ENCODE results near the gene KLHL18. TPM values are rescaled to one million over a fixed set of nuclear protein-coding genes. Genes with fewer than 3 reads are reported as not detected.

KLHL18 gene
- total RNA-seq, 2 experiments from 2014 or later, result 28.8 to 32.6 TPM

DNA sequence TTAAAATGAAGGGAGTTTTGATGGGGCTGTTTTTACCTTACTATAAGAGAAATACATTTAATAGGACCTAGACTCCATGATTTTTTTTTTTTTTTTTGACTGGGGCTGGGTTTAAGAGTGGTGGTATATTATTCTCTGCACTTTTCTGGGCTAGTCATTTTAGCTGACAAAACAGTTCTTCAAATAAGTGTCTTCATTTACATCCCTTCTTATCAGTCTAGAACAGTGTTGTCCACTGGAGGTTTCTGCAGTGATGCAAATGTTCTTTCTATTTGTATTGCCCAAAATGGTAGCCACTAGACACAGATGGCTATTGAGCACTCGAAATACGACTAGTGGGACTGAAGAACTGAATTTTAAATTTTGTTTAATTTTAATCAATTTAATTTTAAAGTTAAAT is 37.2 kb downstream of the KLHL18 start:
- intact Hi-C loops (cut with micrococcal nuclease), result no loop called here
- Mint-ChIP-seq H3K9me3 (no peaks in the 10 kb centered on the region), H3K36me3 (ENCODE audit: low read depth) (peaks cover 20% of the 10 kb centered on the region), H3K27me3 (no peaks in the 10 kb centered on the region), H3K27ac (no peak overlapping the region), H3K4me3 (no peak overlapping the region), H3K4me1 (ENCODE audit: low read depth) (peaks cover 4% of the 10 kb centered on the region)
- TF ChIP-seq, protein P1, sequence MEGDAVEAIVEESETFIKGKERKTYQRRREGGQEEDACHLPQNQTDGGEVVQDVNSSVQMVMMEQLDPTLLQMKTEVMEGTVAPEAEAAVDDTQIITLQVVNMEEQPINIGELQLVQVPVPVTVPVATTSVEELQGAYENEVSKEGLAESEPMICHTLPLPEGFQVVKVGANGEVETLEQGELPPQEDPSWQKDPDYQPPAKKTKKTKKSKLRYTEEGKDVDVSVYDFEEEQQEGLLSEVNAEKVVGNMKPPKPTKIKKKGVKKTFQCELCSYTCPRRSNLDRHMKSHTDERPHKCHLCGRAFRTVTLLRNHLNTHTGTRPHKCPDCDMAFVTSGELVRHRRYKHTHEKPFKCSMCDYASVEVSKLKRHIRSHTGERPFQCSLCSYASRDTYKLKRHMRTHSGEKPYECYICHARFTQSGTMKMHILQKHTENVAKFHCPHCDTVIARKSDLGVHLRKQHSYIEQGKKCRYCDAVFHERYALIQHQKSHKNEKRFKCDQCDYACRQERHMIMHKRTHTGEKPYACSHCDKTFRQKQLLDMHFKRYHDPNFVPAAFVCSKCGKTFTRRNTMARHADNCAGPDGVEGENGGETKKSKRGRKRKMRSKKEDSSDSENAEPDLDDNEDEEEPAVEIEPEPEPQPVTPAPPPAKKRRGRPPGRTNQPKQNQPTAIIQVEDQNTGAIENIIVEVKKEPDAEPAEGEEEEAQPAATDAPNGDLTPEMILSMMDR (IDR thresholded peaks at IDR 0.05), result no peak
- ATAC-seq (no peak), DNase-seq (no peak)
- ChIA-PET POLR2A (no interaction called here), CTCF (interaction anchor here (1.0 kb wide), 1 partner anchor 9 kb away, joined by 3 read pairs; no protein-coding TSS in a partner anchor)

DNA sequence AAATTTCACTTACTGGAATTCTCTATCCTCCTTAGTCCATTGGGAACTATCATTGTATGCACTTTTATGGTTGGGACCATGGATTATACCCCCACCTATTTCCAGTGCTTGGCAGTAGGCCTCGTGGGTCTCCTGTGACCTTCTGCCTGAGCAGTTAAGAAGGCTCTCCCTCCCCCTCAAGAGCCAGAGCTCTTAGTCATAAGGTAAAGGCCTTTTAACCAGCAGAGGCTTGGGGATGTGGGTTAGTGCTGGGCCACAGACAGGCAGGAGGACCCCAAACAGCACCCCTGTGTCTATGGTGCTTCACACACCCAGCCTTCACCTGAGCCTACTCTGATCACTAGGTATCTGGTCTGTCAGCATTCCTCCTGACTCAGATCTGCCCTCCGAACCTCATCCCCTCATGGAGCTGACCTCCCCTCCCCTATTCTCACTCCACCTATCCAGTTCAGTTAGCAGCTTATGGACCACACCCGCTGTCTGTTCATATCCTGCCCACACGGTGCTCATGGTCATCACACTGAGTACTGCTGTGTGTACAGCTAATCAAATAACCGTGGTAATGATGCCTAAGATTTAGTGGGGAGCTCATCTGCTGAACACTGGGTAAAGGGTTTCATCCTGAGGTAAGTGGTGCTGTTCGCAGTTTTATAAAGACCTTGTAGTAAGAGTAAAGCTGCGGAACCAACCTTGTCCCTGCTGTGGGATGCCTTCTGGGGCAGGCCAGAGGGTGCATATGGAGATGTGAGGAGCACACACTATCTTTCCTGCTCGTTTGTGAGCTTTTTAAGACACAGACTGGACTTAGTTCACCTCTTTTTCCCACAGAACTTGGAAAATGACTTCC is 40.9 kb downstream of the KLHL18 start:
- TF ChIP-seq, protein P1 (IDR thresholded peaks at IDR 0.05), result no peak
- peak; percentile 62 for ATAC-seq
- DNase-seq, result peak; percentile 4

DNA sequence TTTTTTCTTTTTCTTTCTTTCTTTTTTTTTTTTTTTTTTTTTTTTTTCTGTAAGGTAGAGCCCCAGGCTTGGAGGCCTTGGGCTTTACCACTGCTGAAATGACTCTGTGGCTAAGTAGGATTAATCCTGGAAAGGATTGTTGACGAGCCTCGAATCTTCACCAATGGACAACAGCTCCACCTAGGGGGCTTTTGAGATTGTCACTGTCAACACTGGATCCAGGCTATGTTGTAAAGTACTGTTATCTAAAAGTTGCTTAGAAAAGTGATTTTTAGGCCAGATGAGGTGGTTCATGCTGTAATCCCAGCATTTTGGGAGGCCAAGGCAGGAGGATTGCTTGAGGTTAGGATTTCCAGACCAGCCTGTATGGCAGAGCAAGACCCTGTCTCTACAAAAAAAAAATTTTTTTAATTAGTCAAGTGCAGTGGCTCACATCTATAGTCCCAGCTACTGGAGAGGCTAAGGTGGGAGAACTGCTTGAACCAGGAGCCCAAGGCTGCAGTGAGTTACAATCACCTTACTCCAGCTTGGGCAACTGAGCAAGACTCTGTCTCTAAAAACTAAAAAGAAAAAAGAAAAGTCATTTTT is 41.6 kb downstream of the KLHL18 start:
- peaks cover 4% of the 10 kb centered on the region for H3K4me1 Mint-ChIP-seq (ENCODE audit: low read depth)
- H3K27me3 Mint-ChIP-seq, result no peaks in the 10 kb centered on the region
- ChIA-PET POLR2A (interaction anchor here (0.6 kb wide), 1 partner anchor 411 kb away, joined by 5 read pairs; no protein-coding TSS in a partner anchor), CTCF (interaction anchor here (0.6 to 5.7 kb wide), 20 partner anchors 9 to 473 kb away, joined by 3 to 28 read pairs (median 4); partner anchors contain the start of gene SETD2)
- ATAC-seq (peak; percentile 64), DNase-seq (peak; percentile 58)
- TF ChIP-seq, protein P1 (IDR thresholded peaks at IDR 0.05), result peak; percentile 81
- peaks cover 22% of the 10 kb centered on the region for H3K36me3 Mint-ChIP-seq (ENCODE audit: low read depth)
- no peaks in the 10 kb centered on the region for H3K9me3 Mint-ChIP-seq
- intact Hi-C loops (cut with micrococcal nuclease), result no loop called here
- no peak overlapping the region for H3K27ac Mint-ChIP-seq
- no peak overlapping the region for H3K4me3 Mint-ChIP-seq

More for the DNA sequence above, 40.9 kb downstream of the KLHL18 start:
- Mint-ChIP-seq H3K36me3 (ENCODE audit: low read depth) (peaks cover 22% of the 10 kb centered on the region), H3K27me3 (no peaks in the 10 kb centered on the region), H3K4me3 (no peak overlapping the region), H3K9me3 (no peaks in the 10 kb centered on the region), H3K27ac (peak overlapping the region; percentile 23), H3K4me1 (ENCODE audit: low read depth) (peaks cover 4% of the 10 kb centered on the region)
- intact Hi-C loops (cut with micrococcal nuclease), result no loop called here
- CTCF ChIA-PET, result interaction anchor here (0.7 to 5.7 kb wide), 21 partner anchors 10 to 472 kb away, joined by 3 to 28 read pairs (median 4); partner anchors contain the start of gene SETD2
- POLR2A ChIA-PET, result interaction anchor here (0.6 kb wide), 1 partner anchor 410 kb away, joined by 5 read pairs; no protein-coding TSS in a partner anchor

DNA sequence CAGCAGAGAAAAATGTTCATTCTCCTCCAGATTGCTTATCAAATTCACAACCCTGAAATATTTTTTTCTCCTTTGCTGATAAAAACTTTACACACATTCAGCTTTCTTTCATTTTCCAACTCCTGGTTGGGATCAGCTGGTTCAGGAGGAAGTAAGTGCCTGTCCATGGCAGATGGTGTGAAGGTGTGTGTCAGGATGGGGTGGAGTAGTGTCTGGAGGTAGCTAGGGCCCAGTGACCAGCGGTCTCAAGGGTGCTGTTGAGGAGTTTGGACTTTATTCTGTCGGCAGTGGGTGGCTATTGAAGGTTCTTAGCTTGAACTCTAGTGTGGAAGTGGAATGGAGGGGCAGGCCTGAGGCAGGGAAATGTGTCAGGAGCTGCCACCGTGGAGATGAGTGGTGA is 51.2 kb downstream of the KLHL18 start:
- Mint-ChIP-seq H3K27ac (no peak overlapping the region), H3K36me3 (ENCODE audit: low read depth) (peaks cover 53% of the 10 kb centered on the region), H3K4me3 (no peak overlapping the region), H3K27me3 (no peaks in the 10 kb centered on the region), H3K9me3 (no peaks in the 10 kb centered on the region), H3K4me1 (ENCODE audit: low read depth) (no peaks in the 10 kb centered on the region)
- ChIA-PET CTCF (interaction anchor here (0.7 to 1.4 kb wide), 2 partner anchors 10 to 90 kb away, joined by 3 to 6 read pairs; no protein-coding TSS in a partner anchor), POLR2A (no interaction called here)
- intact Hi-C loops (cut with micrococcal nuclease), result no loop called here
- DNase-seq (no peak), ATAC-seq (no peak)
- TF ChIP-seq, protein P1 (IDR thresholded peaks at IDR 0.05), result no peak
